HepG2 (cell line): ENCODE data around the gene ESF1. TPM values are rescaled to one million over a fixed set of nuclear protein-coding genes. Genes with fewer than 3 reads are reported as not detected.

Source experiments
- AGO2 ChIP-seq: fragments of 200-400 bp; formaldehyde crosslinking; optimal IDR thresholded peaks from 2 replicates; pipeline ENCODE3; 2017; ENCODE audit warnings: mild to moderate bottlenecking, low read depth, low read length, moderate library complexity
- IKZF1 ChIP-seq: fragments of 450-650 bp; IDR thresholded peaks from 2 replicates; pipeline ENCODE4 v1.7.1; 2016
- POLR2AphosphoS5 ChIP-seq: IDR thresholded peaks from 2 replicates; pipeline ENCODE4 v1.6.1; 2012; ENCODE audit warnings: low read depth, low read length
- RFX5 ChIP-seq: IDR thresholded peaks from 2 replicates; pipeline ENCODE4 v1.6.1; 2011; ENCODE audit warnings: low read depth, low read length, improper control_type of control experiment
- SOX6 ChIP-seq, 2 experiments: fragments of 450-650 bp in 1 of 2; sonication (generic) in 1 of 2; formaldehyde crosslinking in 1 of 2; IDR thresholded peaks; 2 replicates each; pipeline versions ENCODE4 v1.4.0 to v1.6.1; 2017 to 2020; ENCODE audit warnings: antibody characterized with exemption in 1 of 2, mild to moderate bottlenecking in 1 of 2, missing genetic modification reagents in 1 of 2
- ZNF446 ChIP-seq: sonication (generic); formaldehyde crosslinking; IDR thresholded peaks from 2 replicates; pipeline ENCODE4 v1.5.0; 2020; ENCODE audit warnings: mild to moderate bottlenecking, missing genetic modification reagents
- ZNF83 ChIP-seq: sonication (generic); formaldehyde crosslinking; IDR thresholded peaks from 2 replicates; pipeline ENCODE4 v1.4.0; 2020; ENCODE audit warnings: missing genetic modification reagents, mild to moderate bottlenecking, borderline replicate concordance
- polyA plus RNA-seq, 8 experiments: library from polyadenylated mRNA; depleted of rRNA in 3 of 8; stranded (reverse) in 7 of 8; unstranded in 1 of 8; fragments of >200 nt; fragmentation: Illumina TruSeq in 4 of 8; extraction: Trizol in 4 of 8; gene quantifications; 2 replicates each; pipeline versions ENCODE4 v1.2.1 to v1.2.3, GENCODE V29; 2011 to 2016; ENCODE audit warnings: low read depth in 4 of 8, missing spikeins in 1 of 8, mixed read lengths in 1 of 8; ENCODE audit not compliant: insufficient read depth in 1 of 8
- total RNA-seq, 5 experiments: library from RNA; depleted of rRNA; stranded (reverse); fragments of >200 nt; fragmentation: Illumina TruSeq; extraction: Trizol; gene quantifications; 2 replicates each; pipeline ENCODE4 v1.2.3, GENCODE V29; 2016; ENCODE audit warnings: low read depth in 1 of 5
- TF ChIP-seq, protein P1 (sequence below), 2 experiments: fragments of 450-650 bp in 1 of 2; sonication (generic) in 1 of 2; formaldehyde crosslinking in 1 of 2; IDR thresholded peaks; 2 replicates each; pipeline versions ENCODE4 v1.6.1 to v1.8.0; 2016 to 2022; ENCODE audit warnings: antibody characterized with exemption in 1 of 2, mild to moderate bottlenecking in 1 of 2, missing genetic modification reagents in 1 of 2
- TF ChIP-seq, protein P2 (sequence below): sonication (generic); formaldehyde crosslinking; IDR thresholded peaks from 2 replicates; pipeline ENCODE4 v1.4.0; 2020; ENCODE audit warnings: missing genetic modification reagents
- TF ChIP-seq, protein P3 (sequence below): IDR thresholded peaks from 2 replicates; pipeline ENCODE4 v1.6.1; 2016; ENCODE audit warnings: missing compliant biosample characterization, missing genetic modification reagents, borderline replicate concordance
- TF ChIP-seq, protein P4 (sequence below), 2 experiments: IDR thresholded peaks; 2 replicates each; pipeline ENCODE4 v1.6.1; 2011 to 2012; ENCODE audit warnings: low read length in 2 of 2, borderline replicate concordance in 1 of 2, low read depth in 1 of 2, mild to moderate bottlenecking in 1 of 2, moderate library complexity in 1 of 2

Gene ESF1
- total and polyA plus RNA-seq, 2 of the 13 experiments (the other 11 are each of a cell fraction or from before 2014, with no cell fraction given) = 7.3 to 66.9 TPM

DNA sequence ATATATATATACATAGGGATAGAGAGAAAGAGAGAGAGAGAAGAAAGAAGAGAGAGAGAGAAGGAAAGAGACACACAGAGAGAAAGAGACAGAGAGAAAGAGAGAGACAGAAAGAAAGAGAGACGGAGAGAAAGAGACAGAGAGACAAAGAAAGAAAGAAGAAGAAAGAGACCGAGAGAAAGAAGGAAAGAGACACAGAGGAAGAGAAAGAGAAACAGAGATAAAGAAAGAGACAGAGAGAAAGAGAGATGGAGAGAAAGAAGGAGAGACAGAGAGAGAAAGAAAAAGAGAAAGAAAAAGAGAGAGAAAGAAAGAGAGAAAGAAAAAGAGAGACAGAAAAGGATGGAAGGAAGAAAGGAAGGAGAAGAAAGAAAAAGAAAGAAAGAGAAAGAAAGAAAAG lies 99.1 kb downstream of the ESF1 start (continued):
- TF ChIP-seq, protein P1, sequence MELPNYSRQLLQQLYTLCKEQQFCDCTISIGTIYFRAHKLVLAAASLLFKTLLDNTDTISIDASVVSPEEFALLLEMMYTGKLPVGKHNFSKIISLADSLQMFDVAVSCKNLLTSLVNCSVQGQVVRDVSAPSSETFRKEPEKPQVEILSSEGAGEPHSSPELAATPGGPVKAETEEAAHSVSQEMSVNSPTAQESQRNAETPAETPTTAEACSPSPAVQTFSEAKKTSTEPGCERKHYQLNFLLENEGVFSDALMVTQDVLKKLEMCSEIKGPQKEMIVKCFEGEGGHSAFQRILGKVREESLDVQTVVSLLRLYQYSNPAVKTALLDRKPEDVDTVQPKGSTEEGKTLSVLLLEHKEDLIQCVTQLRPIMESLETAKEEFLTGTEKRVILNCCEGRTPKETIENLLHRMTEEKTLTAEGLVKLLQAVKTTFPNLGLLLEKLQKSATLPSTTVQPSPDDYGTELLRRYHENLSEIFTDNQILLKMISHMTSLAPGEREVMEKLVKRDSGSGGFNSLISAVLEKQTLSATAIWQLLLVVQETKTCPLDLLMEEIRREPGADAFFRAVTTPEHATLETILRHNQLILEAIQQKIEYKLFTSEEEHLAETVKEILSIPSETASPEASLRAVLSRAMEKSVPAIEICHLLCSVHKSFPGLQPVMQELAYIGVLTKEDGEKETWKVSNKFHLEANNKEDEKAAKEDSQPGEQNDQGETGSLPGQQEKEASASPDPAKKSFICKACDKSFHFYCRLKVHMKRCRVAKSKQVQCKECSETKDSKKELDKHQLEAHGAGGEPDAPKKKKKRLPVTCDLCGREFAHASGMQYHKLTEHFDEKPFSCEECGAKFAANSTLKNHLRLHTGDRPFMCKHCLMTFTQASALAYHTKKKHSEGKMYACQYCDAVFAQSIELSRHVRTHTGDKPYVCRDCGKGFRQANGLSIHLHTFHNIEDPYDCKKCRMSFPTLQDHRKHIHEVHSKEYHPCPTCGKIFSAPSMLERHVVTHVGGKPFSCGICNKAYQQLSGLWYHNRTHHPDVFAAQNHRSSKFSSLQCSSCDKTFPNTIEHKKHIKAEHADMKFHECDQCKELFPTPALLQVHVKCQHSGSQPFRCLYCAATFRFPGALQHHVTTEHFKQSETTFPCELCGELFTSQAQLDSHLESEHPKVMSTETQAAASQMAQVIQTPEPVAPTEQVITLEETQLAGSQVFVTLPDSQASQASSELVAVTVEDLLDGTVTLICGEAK (IDR thresholded peaks at IDR 0.05) = peak; percentile 28; the same call in 1 of the 2 replicates
- TF ChIP-seq, protein P1 (CRISPR knock-in tag; IDR thresholded peaks at IDR 0.05) = no peak
- no peak for TF ChIP-seq ZNF83 (CRISPR knock-in tag)
- TF ChIP-seq AGO2 = no peak
- no peak for TF ChIP-seq ZNF446 (CRISPR knock-in tag)
- no peak for TF ChIP-seq RFX5
- TF ChIP-seq, protein P2, sequence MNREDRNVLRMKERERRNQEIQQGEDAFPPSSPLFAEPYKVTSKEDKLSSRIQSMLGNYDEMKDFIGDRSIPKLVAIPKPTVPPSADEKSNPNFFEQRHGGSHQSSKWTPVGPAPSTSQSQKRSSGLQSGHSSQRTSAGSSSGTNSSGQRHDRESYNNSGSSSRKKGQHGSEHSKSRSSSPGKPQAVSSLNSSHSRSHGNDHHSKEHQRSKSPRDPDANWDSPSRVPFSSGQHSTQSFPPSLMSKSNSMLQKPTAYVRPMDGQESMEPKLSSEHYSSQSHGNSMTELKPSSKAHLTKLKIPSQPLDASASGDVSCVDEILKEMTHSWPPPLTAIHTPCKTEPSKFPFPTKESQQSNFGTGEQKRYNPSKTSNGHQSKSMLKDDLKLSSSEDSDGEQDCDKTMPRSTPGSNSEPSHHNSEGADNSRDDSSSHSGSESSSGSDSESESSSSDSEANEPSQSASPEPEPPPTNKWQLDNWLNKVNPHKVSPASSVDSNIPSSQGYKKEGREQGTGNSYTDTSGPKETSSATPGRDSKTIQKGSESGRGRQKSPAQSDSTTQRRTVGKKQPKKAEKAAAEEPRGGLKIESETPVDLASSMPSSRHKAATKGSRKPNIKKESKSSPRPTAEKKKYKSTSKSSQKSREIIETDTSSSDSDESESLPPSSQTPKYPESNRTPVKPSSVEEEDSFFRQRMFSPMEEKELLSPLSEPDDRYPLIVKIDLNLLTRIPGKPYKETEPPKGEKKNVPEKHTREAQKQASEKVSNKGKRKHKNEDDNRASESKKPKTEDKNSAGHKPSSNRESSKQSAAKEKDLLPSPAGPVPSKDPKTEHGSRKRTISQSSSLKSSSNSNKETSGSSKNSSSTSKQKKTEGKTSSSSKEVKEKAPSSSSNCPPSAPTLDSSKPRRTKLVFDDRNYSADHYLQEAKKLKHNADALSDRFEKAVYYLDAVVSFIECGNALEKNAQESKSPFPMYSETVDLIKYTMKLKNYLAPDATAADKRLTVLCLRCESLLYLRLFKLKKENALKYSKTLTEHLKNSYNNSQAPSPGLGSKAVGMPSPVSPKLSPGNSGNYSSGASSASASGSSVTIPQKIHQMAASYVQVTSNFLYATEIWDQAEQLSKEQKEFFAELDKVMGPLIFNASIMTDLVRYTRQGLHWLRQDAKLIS = no peak
- no peak for TF ChIP-seq SOX6 (IDR thresholded peaks at IDR 0.05)
- no peak for TF ChIP-seq SOX6 (CRISPR knock-in tag; IDR thresholded peaks at IDR 0.05)
- no peak for TF ChIP-seq POLR2AphosphoS5
- TF ChIP-seq, protein P3, sequence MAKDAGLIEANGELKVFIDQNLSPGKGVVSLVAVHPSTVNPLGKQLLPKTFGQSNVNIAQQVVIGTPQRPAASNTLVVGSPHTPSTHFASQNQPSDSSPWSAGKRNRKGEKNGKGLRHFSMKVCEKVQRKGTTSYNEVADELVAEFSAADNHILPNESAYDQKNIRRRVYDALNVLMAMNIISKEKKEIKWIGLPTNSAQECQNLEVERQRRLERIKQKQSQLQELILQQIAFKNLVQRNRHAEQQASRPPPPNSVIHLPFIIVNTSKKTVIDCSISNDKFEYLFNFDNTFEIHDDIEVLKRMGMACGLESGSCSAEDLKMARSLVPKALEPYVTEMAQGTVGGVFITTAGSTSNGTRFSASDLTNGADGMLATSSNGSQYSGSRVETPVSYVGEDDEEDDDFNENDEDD (CRISPR knock-in tag) = no peak
- TF ChIP-seq, protein P4, sequence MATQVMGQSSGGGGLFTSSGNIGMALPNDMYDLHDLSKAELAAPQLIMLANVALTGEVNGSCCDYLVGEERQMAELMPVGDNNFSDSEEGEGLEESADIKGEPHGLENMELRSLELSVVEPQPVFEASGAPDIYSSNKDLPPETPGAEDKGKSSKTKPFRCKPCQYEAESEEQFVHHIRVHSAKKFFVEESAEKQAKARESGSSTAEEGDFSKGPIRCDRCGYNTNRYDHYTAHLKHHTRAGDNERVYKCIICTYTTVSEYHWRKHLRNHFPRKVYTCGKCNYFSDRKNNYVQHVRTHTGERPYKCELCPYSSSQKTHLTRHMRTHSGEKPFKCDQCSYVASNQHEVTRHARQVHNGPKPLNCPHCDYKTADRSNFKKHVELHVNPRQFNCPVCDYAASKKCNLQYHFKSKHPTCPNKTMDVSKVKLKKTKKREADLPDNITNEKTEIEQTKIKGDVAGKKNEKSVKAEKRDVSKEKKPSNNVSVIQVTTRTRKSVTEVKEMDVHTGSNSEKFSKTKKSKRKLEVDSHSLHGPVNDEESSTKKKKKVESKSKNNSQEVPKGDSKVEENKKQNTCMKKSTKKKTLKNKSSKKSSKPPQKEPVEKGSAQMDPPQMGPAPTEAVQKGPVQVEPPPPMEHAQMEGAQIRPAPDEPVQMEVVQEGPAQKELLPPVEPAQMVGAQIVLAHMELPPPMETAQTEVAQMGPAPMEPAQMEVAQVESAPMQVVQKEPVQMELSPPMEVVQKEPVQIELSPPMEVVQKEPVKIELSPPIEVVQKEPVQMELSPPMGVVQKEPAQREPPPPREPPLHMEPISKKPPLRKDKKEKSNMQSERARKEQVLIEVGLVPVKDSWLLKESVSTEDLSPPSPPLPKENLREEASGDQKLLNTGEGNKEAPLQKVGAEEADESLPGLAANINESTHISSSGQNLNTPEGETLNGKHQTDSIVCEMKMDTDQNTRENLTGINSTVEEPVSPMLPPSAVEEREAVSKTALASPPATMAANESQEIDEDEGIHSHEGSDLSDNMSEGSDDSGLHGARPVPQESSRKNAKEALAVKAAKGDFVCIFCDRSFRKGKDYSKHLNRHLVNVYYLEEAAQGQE (IDR thresholded peaks at IDR 0.05; ENCODE audit: borderline replicate concordance in 1 of 2, low read depth in 1 of 2, low read length in 2 of 2) = no peak
- TF ChIP-seq IKZF1 = 0 out of 2 replicates have a peak, but pooled peaks have one; percentile 64
